Ovary (tissue), 3 donors: Measurements from ENCODE around the gene GRK5.

Experiments used
- POLR2A ChIP-seq: fragments of 450-650 bp; IDR thresholded peaks from one replicate; pipeline ENCODE4 v1.6.1; 2017; ENCODE audit warnings: antibody characterized with exemption, mild to moderate bottlenecking, moderate library complexity
- TF ChIP-seq, protein P1 (sequence below), 3 donors: fragments of 450-650 bp in 2 of 3; fragments of 200-600 bp in 1 of 3; IDR thresholded peaks; one replicate each; pipeline versions ENCODE4 v1.5.1 to v1.8.0; 2016 to 2022; ENCODE audit warnings: antibody characterized with exemption in 3 of 3, mild to moderate bottlenecking in 1 of 3
- donor health status: DM: no; HTN: no; CAD: no.

DNA sequence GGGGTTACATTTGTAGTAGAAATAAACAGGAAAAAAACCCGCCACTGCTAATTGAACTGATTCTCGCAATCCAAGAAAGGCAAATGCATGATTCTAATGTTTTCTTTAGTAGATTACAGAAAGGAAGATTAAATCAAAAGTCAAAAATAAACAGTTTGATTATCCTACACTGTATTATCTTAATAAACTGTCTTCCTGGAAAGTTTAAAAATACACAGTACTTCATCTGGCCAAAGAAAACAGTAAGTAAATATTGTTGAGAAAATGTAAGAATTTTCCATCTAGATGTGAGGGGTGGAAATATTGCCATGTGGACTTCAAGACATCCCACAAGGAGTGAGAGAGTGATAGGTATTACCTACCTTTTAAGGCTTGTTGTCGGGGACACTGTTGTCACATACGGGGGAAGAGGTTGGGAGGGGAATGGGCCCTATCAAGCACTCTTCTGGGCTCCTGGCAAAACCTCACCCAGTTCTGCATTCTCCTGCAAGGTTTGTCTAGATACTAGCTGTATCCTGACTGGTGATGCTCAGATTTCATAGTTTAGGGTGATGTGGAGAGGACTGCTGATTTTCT lies 17.8 kb downstream of the GRK5 start:
- TF ChIP-seq, protein P1, sequence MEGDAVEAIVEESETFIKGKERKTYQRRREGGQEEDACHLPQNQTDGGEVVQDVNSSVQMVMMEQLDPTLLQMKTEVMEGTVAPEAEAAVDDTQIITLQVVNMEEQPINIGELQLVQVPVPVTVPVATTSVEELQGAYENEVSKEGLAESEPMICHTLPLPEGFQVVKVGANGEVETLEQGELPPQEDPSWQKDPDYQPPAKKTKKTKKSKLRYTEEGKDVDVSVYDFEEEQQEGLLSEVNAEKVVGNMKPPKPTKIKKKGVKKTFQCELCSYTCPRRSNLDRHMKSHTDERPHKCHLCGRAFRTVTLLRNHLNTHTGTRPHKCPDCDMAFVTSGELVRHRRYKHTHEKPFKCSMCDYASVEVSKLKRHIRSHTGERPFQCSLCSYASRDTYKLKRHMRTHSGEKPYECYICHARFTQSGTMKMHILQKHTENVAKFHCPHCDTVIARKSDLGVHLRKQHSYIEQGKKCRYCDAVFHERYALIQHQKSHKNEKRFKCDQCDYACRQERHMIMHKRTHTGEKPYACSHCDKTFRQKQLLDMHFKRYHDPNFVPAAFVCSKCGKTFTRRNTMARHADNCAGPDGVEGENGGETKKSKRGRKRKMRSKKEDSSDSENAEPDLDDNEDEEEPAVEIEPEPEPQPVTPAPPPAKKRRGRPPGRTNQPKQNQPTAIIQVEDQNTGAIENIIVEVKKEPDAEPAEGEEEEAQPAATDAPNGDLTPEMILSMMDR (IDR thresholded peaks at IDR 0.05) = no peak
- TF ChIP-seq POLR2A = no peak
